Dermis microvascular lymphatic vessel endothelial cell (primary cell): ENCODE measurements around the gene HYAL4. TPM values are rescaled to one million over a fixed set of nuclear protein-coding genes. Genes with fewer than 3 reads are reported as not detected.
A peak's percentile ranks its signal among the peaks of the same experiment; 100 is the strongest.

Source experiments
- DNase-seq, 2 donors: peaks; one replicate each; pipeline versions ENCODE4 v3.0.0 to v3.0.0-alpha.2; 2010; ENCODE audit warnings: low read depth in 2 of 2
- total RNA-seq: library from RNA; depleted of rRNA; stranded (reverse); fragments of >200 nt; gene quantifications from 2 replicates; pipeline ENCODE4 v1.2.1, GENCODE V29; 2014

The HYAL4 gene
- total RNA-seq, 1 donor from 2014 or later, result 0.39 TPM

DNA sequence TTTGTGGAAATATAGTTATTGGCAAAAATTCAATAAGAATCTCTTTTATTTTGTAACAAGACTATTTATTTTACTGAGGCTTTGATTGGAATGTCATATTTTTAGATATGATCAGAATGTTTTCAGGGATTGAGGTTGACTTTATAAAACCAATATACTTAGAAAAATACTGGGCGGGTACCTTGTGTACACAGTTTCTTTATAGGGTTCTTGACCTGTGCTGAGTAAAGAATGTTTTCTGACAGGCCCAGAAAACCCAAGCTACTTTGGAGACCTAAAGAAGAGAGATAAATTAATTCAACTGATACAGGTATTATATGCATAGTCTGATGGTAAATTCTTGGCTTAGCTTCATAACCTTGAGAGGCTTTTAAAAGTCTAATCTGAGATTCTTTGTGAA is 56.1 kb downstream of the HYAL4 start:
- no peak for DNase-seq

DNA sequence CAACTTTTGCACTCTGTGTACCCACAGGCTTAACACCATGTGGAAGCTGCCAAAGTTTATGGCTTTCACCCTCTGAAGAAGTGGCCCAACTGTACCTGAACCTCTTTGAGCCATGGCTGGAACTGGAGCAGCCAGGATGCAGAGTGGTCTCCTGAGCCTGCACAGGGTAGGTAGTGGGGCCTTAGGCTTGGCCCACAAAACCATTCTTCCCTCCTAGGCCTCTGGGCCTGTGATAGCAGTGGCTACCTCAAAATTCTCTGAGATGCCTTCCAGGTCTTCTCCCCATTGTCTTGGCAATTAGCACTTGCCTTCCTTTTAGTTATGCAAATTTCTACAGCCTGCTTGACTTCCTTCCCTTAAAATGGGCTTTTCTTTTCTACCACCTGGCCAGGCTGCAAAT is 60.7 kb downstream of the HYAL4 start:
- DNase-seq, result no peak

DNA sequence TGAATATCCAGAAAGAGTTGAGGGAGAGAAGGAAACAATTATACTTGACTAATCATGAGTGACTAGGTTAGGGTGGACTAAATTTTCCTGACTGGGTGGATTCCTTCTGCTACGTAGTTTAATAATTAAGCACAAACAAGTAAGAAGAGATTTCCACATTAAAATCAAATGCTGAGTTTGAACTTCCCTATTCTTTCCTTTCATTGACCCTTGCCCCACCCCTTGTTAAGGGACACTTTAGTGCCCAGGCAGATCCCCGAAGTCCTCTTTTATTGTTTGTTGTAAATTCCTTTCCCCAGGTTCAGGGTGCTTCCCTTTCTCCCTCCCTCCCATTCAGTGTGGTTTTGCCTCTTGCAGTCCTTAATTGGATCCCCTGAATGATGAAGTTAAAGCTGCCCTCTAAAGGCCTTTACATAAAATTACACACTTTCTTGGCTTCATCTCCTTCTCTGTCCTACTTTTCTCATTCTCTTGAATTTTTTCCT is 71.3 kb downstream of the HYAL4 start:
- DNase-seq, result peak in 1 of 2 donors; percentile 29

DNA sequence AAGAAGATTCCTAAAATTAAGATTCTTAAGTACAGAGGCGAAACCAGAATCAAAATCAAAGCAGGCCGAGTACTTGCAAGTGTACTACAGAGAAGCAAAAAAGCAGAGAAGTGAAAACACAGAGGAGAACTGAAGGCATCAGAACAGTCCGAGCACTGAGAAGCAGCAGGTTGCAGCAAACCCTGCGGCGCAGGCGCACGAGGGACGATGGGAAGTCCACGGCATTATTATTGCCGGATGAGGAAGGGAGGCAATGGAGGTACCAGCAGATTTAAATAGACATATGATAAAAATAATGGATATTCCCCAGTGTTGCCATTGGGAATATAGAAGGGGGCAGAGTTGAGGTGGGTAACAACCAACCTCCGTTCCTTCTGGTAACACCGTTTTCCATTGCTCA is 72.9 kb downstream of the HYAL4 start:
- no peak for DNase-seq

DNA sequence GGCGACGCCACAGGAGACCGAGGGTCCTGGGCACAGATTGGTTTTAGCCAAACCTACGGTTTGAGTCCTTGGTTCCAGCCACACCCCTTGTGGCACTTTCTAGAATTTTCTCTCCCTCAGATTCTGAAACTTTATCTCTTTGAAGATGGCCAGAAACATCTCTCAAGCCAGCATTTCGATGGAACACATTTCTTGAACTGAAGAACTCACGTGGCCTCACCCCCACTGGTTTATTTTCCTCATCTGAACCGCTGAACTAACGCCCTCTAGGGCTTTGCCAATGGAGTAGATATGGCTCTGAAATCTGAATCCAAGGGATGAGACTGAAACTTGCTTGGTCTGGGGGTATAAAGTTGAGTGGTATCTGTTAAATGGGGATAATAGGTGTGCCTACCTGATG is 73.3 kb downstream of the HYAL4 start:
- no peak for DNase-seq

DNA sequence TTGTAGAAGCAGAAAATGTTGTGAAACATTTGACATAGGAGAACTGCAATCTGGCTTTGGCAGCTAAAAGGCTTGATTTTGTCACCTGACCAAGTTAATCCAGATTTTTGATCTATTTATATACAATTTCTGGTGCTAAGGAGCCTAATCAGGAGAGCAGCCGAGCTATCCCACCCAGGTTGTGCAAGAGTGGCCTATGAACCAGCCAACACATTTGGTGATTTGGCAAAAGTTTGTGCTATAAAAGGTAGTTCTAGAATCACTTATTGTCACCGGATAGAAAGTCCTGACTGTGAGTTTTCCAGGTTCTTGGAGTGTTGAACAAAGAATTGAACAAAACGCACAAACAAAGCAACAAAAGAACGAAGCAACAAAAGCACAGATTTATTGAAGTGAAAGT is 78.6 kb downstream of the HYAL4 start:
- no peak for DNase-seq

DNA sequence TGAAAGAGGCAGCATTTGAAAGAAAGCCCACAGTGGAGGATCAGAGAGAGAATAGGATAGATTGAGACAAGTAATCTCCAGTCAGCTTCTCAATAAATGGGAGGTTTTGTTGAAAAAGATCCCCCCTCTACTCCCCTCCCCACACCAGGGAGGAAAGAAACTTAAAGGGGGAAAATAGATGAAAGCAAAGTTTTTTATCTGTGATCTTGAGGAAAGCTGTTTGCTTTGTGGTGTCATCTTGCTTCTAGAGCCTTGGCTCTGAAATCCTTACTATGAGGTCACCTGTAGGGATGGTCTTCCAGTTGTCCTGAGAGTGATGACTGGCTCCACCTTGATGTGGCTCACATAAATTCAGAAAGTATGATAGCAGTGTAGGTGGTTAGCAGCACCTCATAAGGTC is 80.0 kb downstream of the HYAL4 start, which contains the start of gene SPAM1:
TSS of gene SPAM1 (plus strand) at position 301 of the 400 bp plus-strand sequence. CDS start 28,330 bp downstream, outside the sequence.
- no peak for DNase-seq

Other genes with a start within 250 kb of the HYAL4 start
- not detected in 2 replicates for gene ASB15, start 243.3 kb upstream of the HYAL4 start, total RNA-seq
- not detected in 2 replicates for gene LMOD2, start 189.3 kb upstream of the HYAL4 start, total RNA-seq
- gene WASL, start 96.2 kb upstream of the HYAL4 start, total RNA-seq, result 10.5 and 15.9 TPM in 2 replicates
- not detected in 2 replicates for gene SPAM1, start 80.1 kb downstream of the HYAL4 start, total RNA-seq
- gene TMEM229A, start 187.9 kb downstream of the HYAL4 start, total RNA-seq, result not detected in 2 replicates